Fibroblast of gingiva (primary cell): ENCODE data around the gene CNPY3.

Experiments
- DNase-seq: peaks from one replicate; pipeline ENCODE4 v3.0.0-alpha.2; 2011; ENCODE audit warnings: low read depth

Gene CNPY3

DNA sequence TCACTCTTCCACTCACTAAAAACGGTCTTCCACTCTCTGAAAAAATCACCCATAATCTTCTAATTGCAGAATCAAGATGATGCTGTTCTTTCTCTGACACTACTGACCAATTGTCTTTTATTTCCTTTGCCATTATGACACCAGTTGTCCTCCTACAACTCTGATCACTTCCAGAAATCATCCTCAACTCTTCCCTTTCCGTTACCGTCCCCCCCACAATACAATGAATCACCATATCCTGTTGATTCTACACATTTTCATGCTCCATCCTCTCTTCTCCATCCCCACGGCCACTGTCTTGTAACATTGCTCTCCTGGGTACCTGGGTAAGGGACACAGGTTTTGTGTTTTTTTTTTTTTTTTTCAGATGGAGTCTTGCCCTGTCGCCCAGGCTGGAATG lies 52.6 kb downstream of the CNPY3 start:
- DNase-seq, result no peak

DNA sequence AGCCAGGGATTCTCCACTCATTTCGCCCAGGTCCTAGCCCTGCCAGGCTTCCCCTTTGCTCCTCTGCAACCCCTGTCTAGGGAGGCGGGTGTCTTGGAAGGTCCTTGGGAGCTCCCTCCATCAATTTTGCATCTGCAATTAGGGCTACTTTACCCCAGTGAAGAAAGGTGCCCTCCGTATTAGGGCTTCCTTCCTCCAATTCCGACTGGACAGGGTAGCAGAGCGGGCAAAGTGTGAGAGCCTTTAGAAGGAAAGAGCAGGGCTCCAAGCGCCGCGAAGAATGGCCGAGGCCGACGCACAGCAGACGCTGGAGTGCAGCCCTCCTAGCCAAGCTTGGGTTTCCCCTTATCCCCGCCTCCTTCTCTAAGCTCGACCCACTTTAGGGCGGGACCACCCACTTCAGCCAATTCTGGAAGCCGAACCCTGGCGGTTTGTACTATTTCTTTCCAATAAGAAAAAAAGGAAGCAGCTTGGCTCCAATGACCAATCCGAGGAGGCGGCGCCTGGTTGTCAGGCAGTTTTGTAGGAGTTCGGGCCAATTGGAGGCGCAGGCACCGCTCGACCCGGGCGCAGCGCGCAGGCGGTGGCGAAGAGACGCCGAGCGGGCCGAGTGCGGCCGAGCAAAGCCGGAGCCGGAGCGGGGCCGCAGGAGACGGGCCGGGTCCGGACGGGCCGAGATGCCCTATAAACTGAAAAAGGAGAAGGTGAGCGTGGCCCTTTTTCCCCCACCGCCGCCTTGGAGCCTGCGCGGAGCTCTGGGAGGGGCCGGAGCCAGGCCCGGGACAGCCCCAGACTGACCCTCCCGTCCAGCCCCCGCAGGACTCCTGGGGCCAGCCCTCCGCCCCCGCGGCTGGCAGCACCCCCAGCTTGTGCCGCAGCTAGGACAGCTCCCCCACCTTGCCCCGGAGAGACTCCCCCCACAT lies 55.0 kb downstream of the CNPY3 start, which contains the start of gene PPP2R5D:
Gene PPP2R5D, plus strand, starts transcription at position 570 of the 923 bp plus-strand sequence. Its CDS starts 108 bp downstream, at position 678.
- peak; percentile 97 for DNase-seq

DNA sequence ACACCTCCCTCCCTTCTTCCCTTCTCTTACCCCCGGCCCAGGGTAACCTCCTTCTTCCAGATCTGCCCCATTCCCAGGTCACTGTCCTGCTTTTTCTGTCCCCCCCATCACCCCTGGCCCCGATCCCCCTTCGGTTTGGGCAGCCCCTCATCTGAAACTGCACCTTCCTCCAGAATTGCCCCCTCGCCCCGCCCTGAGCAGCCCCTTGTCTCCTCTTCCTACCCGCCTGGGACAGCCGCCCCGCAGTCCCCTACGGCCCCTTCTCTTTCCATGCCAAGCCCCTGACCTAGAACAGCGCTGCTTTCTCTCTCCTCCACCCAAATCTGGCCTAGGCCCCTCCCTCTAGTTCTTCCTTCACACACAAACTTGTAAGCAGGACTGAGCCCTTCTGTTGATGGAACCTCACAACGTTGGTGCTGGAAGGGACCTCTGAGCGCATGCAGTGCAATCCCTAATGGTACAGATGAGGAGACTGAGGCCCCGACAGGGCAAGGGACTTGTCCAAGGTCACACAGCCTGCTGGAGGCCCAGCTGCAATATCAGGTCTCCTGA lies 55.7 kb downstream of the CNPY3 start:
- no peak for DNase-seq

DNA sequence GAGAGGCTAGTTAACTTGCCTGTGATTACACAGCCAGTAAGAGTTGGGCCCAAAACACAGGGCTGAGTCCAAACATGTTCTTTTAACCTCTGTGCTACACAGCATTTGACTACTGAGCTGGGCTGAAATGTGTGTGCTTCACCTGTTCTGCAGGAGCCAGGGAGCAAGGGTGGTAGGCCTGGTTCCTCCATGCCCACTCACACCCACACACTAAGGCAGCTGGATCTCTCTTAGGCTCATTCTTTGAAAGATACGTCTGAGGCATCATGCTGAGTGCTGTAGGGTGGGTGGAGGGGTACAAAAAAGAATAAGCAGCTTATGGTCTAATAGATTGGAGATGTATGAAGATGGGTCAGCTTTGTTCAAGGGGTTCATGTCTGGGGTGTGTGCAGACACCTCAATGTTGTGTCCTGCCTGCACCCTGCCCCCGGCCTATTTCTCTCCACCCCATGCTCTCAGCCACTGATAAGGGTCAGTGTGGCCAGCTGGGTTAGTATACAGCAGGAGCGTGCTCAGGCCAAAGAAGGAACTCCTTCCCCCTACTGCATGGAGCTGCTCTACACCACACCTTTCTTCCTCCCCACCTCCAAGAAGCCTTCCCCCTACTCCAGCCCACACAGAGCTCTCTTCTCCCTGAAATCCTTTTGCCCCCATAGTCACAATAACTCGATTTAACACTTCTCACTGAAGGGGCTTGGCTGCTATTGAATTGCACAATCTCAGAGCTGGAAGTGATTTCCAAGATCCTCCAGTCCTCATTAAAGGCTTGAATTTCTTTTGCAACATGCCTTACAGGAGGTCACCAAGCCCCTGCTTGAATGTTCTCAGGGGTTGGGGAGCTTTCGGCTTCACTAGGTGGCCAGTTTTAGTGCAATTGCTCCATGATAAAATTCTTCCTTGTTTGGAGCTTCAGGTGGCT lies 58.5 kb downstream of the CNPY3 start:
- DNase-seq, result no peak

DNA sequence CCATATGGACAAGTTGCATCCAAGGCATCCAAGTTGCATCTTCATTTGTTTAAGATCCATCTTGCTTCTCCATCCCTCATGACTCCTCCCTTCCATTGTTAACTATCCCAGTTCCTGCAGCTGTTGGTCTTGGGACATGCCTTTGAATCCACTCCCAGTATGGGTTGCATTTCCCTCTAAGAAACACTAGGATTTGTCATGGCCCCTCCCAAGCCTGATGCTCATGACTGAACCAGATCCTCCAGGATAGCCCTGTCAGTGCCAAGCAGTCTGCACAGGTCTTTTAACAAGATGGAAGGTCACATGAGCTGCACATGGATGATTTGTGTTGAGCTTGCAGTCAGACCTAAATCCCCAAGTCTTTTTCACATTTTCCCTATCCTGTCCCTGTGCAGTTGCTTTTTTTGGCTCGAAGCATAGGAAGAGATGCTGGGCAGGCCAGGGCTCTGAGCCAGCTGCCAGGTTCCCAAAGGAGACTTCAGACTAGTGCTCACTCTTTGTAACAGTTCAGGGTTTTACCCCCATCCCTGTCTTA lies 59.3 kb downstream of the CNPY3 start:
- DNase-seq, result peak; percentile 52
